ENCODE data around the gene ZNF488. TPM values are rescaled to one million over a fixed set of nuclear protein-coding genes. Genes with fewer than 3 reads are reported as not detected.

ZNF488 gene
- polyA plus RNA-seq, 1 donor from 2014 or later: 0.85 TPM

DNA sequence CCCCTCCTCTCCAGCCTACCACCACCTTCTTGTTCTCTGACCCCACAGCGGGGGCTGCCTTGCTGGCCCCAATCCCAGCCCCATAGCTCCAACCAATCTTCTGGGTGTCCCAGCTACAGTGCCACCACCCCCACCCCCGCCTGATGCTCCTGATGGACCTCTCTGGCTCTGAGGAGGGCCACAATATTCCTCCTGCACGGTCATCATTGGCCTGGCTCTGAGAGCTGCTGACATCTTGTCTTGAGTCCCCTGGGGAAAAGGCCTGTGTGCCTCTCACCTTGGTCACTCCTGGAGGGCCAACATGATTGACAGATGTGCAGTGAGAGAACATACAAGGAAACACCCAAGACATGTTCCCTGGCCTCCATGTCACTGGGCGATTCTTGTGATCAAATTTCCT, 54.2 kb downstream of the ZNF488 start:
- Histone ChIP-seq H3K79me2 (replicated peaks; ENCODE audit: insufficient read depth, low read length) (no peaks in the 10 kb centered on the region), H3K9ac (ENCODE audit: low read length) (no peak overlapping the region), H3F3A (ENCODE audit: insufficient read depth, low read length, poor library complexity, severe bottlenecking) (no peaks in the 10 kb centered on the region), H3K4me3 (ENCODE audit: low read length) (no peak overlapping the region), H3K9me2 (ENCODE audit: insufficient read depth, low read length) (no peaks in the 10 kb centered on the region), H4K20me1 (ENCODE audit: insufficient read depth) (no peaks in the 10 kb centered on the region), H3K9me3 (ENCODE audit: low read length) (no peaks in the 10 kb centered on the region), H2AFZ (ENCODE audit: low read depth, low read length) (no peak overlapping the region), H3K4me2 (ENCODE audit: low read length) (no peak overlapping the region), H3K27me3 (ENCODE audit: insufficient read depth, low read depth, low read length) (no peaks in the 10 kb centered on the region), H3K36me3 (ENCODE audit: insufficient read depth, low read length) (no peaks in the 10 kb centered on the region), H3K27ac (ENCODE audit: low read length) (no peak overlapping the region)
- TF ChIP-seq RAD21 (conservative IDR thresholded peaks at IDR 0.05) (no peak), EZH2 (IDR thresholded peaks at IDR 0.05; ENCODE audit: borderline replicate concordance, insufficient read depth, low read length, poor library complexity, severe bottlenecking) (no peak), EP300 (conservative IDR thresholded peaks at IDR 0.05; ENCODE audit: poor library complexity, severe bottlenecking) (no peak), POLR2AphosphoS5 (IDR thresholded peaks at IDR 0.05) (no peak), MXI1 (conservative IDR thresholded peaks at IDR 0.05; ENCODE audit: poor library complexity, severe bottlenecking) (no peak), SMC3 (conservative IDR thresholded peaks at IDR 0.05; ENCODE audit: poor library complexity) (no peak), TAF1 (IDR thresholded peaks at IDR 0.05; ENCODE audit: low read depth) (no peak)
- TF ChIP-seq, protein P1, sequence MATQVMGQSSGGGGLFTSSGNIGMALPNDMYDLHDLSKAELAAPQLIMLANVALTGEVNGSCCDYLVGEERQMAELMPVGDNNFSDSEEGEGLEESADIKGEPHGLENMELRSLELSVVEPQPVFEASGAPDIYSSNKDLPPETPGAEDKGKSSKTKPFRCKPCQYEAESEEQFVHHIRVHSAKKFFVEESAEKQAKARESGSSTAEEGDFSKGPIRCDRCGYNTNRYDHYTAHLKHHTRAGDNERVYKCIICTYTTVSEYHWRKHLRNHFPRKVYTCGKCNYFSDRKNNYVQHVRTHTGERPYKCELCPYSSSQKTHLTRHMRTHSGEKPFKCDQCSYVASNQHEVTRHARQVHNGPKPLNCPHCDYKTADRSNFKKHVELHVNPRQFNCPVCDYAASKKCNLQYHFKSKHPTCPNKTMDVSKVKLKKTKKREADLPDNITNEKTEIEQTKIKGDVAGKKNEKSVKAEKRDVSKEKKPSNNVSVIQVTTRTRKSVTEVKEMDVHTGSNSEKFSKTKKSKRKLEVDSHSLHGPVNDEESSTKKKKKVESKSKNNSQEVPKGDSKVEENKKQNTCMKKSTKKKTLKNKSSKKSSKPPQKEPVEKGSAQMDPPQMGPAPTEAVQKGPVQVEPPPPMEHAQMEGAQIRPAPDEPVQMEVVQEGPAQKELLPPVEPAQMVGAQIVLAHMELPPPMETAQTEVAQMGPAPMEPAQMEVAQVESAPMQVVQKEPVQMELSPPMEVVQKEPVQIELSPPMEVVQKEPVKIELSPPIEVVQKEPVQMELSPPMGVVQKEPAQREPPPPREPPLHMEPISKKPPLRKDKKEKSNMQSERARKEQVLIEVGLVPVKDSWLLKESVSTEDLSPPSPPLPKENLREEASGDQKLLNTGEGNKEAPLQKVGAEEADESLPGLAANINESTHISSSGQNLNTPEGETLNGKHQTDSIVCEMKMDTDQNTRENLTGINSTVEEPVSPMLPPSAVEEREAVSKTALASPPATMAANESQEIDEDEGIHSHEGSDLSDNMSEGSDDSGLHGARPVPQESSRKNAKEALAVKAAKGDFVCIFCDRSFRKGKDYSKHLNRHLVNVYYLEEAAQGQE (IDR thresholded peaks at IDR 0.05; ENCODE audit: borderline replicate concordance): no peak
- TF ChIP-seq, protein P2, sequence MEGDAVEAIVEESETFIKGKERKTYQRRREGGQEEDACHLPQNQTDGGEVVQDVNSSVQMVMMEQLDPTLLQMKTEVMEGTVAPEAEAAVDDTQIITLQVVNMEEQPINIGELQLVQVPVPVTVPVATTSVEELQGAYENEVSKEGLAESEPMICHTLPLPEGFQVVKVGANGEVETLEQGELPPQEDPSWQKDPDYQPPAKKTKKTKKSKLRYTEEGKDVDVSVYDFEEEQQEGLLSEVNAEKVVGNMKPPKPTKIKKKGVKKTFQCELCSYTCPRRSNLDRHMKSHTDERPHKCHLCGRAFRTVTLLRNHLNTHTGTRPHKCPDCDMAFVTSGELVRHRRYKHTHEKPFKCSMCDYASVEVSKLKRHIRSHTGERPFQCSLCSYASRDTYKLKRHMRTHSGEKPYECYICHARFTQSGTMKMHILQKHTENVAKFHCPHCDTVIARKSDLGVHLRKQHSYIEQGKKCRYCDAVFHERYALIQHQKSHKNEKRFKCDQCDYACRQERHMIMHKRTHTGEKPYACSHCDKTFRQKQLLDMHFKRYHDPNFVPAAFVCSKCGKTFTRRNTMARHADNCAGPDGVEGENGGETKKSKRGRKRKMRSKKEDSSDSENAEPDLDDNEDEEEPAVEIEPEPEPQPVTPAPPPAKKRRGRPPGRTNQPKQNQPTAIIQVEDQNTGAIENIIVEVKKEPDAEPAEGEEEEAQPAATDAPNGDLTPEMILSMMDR (IDR thresholded peaks at IDR 0.05; ENCODE audit: poor library complexity, severe bottlenecking): no peak

DNA sequence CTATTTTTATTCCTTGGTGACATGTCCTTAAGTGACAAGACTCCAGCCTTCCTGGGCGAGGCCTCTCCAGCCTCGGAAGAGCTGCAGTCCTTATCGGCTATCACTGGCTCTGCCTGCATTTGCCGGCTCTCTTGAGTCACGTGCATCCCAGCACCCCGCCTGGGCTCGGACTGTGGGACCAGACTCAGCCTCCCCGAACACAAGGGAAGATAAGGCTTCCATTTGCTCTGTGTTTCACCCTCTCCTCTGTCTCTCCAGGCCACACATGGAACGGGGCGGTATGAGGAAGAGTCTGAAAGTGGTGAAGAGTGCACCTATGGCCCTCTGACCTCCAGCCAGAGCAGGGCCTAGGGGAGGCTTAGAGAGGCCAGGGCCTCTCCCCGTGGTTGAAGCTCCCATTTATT, 57.2 kb downstream of the ZNF488 start:
- no peaks in the 10 kb centered on the region for H3K79me2 ChIP-seq (replicated peaks; ENCODE audit: insufficient read depth, low read length)
- no peaks in the 10 kb centered on the region for H3K9me3 ChIP-seq (ENCODE audit: low read length)
- no peaks in the 10 kb centered on the region for H3K36me3 ChIP-seq (ENCODE audit: insufficient read depth, low read length)
- no peaks in the 10 kb centered on the region for H3F3A ChIP-seq (ENCODE audit: insufficient read depth, low read length, poor library complexity, severe bottlenecking)
- H3K9me2 ChIP-seq (ENCODE audit: insufficient read depth, low read length): no peaks in the 10 kb centered on the region
- H3K27ac ChIP-seq (ENCODE audit: low read length): no peak overlapping the region
- H3K4me2 ChIP-seq (ENCODE audit: low read length): no peak overlapping the region
- H3K4me3 ChIP-seq (ENCODE audit: low read length): no peak overlapping the region
- TF ChIP-seq RAD21 (conservative IDR thresholded peaks at IDR 0.05): no peak
- TF ChIP-seq, protein P2 (IDR thresholded peaks at IDR 0.05; ENCODE audit: poor library complexity, severe bottlenecking): no peak
- no peak for TF ChIP-seq MXI1 (conservative IDR thresholded peaks at IDR 0.05; ENCODE audit: poor library complexity, severe bottlenecking)
- no peak for TF ChIP-seq POLR2AphosphoS5 (IDR thresholded peaks at IDR 0.05)
- no peak overlapping the region for H2AFZ ChIP-seq (ENCODE audit: low read depth, low read length)
- no peaks in the 10 kb centered on the region for H4K20me1 ChIP-seq (ENCODE audit: insufficient read depth)
- no peak overlapping the region for H3K9ac ChIP-seq (ENCODE audit: low read length)
- H3K27me3 ChIP-seq (ENCODE audit: insufficient read depth, low read depth, low read length): no peaks in the 10 kb centered on the region

Measured in neural cell (in vitro differentiated cells).